ENCODE measurements around the gene NFIL3. TPM values are rescaled to one million over a fixed set of nuclear protein-coding genes. Genes with fewer than 3 reads are reported as not detected.

The NFIL3 gene
- total RNA-seq, 4 donors from 2014 or later, result 15.8 to 26.4 (median 22.2) TPM

GRCh38 chr9:91403665-91404543 lies 19.7 kb downstream of the NFIL3 start:
- WGBS, 2 donors (ENCODE audit: low coverage in 1 of 2), result 84 to 90% methylated on average over 14 of the region's 14 CpGs
- H3K4me3 ChIP-seq, result no peak overlapping the region
- H3K4me1 ChIP-seq, result no peaks in the 10 kb centered on the region
- intact Hi-C loops (cut with DNase I; ENCODE audit: low total_unique reads), result no loop called here
- no peak for TF ChIP-seq EP300 (IDR thresholded peaks at IDR 0.05; ENCODE audit: low read depth)
- TF ChIP-seq, protein P1, sequence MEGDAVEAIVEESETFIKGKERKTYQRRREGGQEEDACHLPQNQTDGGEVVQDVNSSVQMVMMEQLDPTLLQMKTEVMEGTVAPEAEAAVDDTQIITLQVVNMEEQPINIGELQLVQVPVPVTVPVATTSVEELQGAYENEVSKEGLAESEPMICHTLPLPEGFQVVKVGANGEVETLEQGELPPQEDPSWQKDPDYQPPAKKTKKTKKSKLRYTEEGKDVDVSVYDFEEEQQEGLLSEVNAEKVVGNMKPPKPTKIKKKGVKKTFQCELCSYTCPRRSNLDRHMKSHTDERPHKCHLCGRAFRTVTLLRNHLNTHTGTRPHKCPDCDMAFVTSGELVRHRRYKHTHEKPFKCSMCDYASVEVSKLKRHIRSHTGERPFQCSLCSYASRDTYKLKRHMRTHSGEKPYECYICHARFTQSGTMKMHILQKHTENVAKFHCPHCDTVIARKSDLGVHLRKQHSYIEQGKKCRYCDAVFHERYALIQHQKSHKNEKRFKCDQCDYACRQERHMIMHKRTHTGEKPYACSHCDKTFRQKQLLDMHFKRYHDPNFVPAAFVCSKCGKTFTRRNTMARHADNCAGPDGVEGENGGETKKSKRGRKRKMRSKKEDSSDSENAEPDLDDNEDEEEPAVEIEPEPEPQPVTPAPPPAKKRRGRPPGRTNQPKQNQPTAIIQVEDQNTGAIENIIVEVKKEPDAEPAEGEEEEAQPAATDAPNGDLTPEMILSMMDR (IDR thresholded peaks at IDR 0.05), result no peak
- TF ChIP-seq POLR2A (IDR thresholded peaks at IDR 0.05), result no peak
- no peak for TF ChIP-seq POLR2AphosphoS5 (IDR thresholded peaks at IDR 0.05)
- peaks cover 0 to 15% (median 0%) of the 10 kb centered on the region in 4 donors for H3K36me3 ChIP-seq
- no peak for DNase-seq
- no peak overlapping the region for H3K27ac ChIP-seq
- no peaks in the 10 kb centered on the region for H3K27me3 ChIP-seq
- no peaks in the 10 kb centered on the region for H3K9me3 ChIP-seq
- in situ Hi-C loops (cut with MboI; ENCODE audit: low pct_ligation_motif_present in 1 of 4, low pct_unique_long_range_greater_than_20kb in 1 of 4, low sequenced_read_pairs in 3 of 4), result no loop called here

DNA sequence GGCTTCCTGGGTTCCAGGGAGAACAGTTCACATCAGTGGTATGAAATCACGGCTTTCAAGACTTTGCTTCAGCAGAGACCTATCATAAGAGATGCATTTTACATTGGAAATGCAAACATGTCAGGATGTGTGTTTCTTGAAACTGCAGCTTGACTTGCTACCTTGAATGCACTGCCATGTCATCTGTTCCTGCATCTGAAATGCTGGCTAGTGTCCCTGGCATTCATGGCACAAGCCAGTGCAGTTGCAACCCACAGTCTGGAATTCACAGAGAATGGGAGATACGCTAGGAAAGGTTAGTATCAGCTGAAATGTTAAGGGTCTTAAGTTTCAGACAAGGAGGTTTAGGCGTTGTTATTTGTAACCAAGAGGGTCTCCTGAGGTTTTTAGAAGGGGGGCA lies 24.7 kb downstream of the NFIL3 start:
- H3K9me3 ChIP-seq, result no peaks in the 10 kb centered on the region
- H3K4me1 ChIP-seq, result no peaks in the 10 kb centered on the region
- TF ChIP-seq POLR2AphosphoS5 (IDR thresholded peaks at IDR 0.05) (no peak), EP300 (IDR thresholded peaks at IDR 0.05; ENCODE audit: low read depth) (no peak), POLR2A (IDR thresholded peaks at IDR 0.05) (no peak)
- TF ChIP-seq, protein P1 (IDR thresholded peaks at IDR 0.05), result no peak
- no peaks in the 10 kb centered on the region for H3K27me3 ChIP-seq
- H3K27ac ChIP-seq, result no peak overlapping the region
- in situ Hi-C loops (cut with MboI; ENCODE audit: low pct_ligation_motif_present in 1 of 4, low pct_unique_long_range_greater_than_20kb in 1 of 4, low sequenced_read_pairs in 3 of 4), result no loop called here
- WGBS, 2 donors (ENCODE audit: low coverage in 1 of 2), result 95% methylated on average over 3 of the region's 3 CpGs; no CpG with 5 or more reads in 1 of the 2 donors
- H3K36me3 ChIP-seq, result no peaks in the 10 kb centered on the region
- intact Hi-C loops (cut with DNase I; ENCODE audit: low total_unique reads), result no loop called here
- no peak overlapping the region for H3K4me3 ChIP-seq
- DNase-seq, result no peak

- WGBS, 2 donors (ENCODE audit: low coverage in 1 of 2), result 67 to 91% methylated on average over 6 to 7 of the region's 7 CpGs
- intact Hi-C loops (cut with DNase I; ENCODE audit: low total_unique reads), result no loop called here
- peak overlapping the region in 1 of 4 donors; percentile 18 for H3K27ac ChIP-seq
Observed at GRCh38 chr9:91395553-91396471, 27.8 kb downstream of the NFIL3 start.

More at GRCh38 chr9:91395553-91396471, 27.8 kb downstream of the NFIL3 start:
- no peak for DNase-seq
- Histone ChIP-seq H3K4me1 (no peaks in the 10 kb centered on the region), H3K4me3 (no peak overlapping the region), H3K27me3 (no peaks in the 10 kb centered on the region), H3K9me3 (no peaks in the 10 kb centered on the region), H3K36me3 (no peaks in the 10 kb centered on the region)
- TF ChIP-seq, protein P1 (IDR thresholded peaks at IDR 0.05), result no peak
- TF ChIP-seq EP300 (IDR thresholded peaks at IDR 0.05; ENCODE audit: low read depth) (no peak), POLR2AphosphoS5 (IDR thresholded peaks at IDR 0.05) (no peak), POLR2A (IDR thresholded peaks at IDR 0.05) (no peak)
- in situ Hi-C loops (cut with MboI; ENCODE audit: low pct_ligation_motif_present in 1 of 4, low pct_unique_long_range_greater_than_20kb in 1 of 4, low sequenced_read_pairs in 3 of 4), result no loop called here
